Subcutaneous adipose tissue (tissue), 4 donors: ENCODE measurements around the gene PLCB1. TPM values are rescaled to one million over a fixed set of nuclear protein-coding genes. Genes with fewer than 3 reads are reported as not detected.

Experiments
- CTCF ChIP-seq: fragments of 450-650 bp; IDR thresholded peaks from one replicate; pipeline ENCODE4 v1.5.1; 2016; ENCODE audit warnings: low read depth, mild to moderate bottlenecking, control low read depth, antibody characterized with exemption, moderate library complexity
- total RNA-seq, 4 donors: library from RNA; depleted of rRNA; stranded (reverse); fragments of >200 nt; gene quantifications; one replicate each; pipeline ENCODE4 v1.1.0, GENCODE V29; 2016

Gene PLCB1
- total RNA-seq, 4 donors from 2014 or later = 14.1 to 26.7 (median 18.4) TPM

GRCh38 chr20:8183526-8183925, 51.5 kb downstream of the PLCB1 start:
- TF ChIP-seq CTCF = no peak

GRCh38 chr20:8187740-8188139, 55.7 kb downstream of the PLCB1 start:
- no peak for TF ChIP-seq CTCF

GRCh38 chr20:8190043-8190880, 58.2 kb downstream of the PLCB1 start:
- no peak for TF ChIP-seq CTCF

- TF ChIP-seq CTCF = no peak
These were observed 62.7 kb downstream of the PLCB1 start for GRCh38 chr20:8194721-8195120.

- TF ChIP-seq CTCF = no peak
These were observed 64.0 kb downstream of the PLCB1 start for GRCh38 chr20:8196096-8196495.

GRCh38 chr20:8200220-8200619, 68.2 kb downstream of the PLCB1 start:
- TF ChIP-seq CTCF = no peak

- no peak for TF ChIP-seq CTCF
These were observed 71.3 kb downstream of the PLCB1 start for GRCh38 chr20:8203366-8203765.
